Lung (tissue), 12 donors: ENCODE measurements around the gene TLE3. TPM values are rescaled to one million over a fixed set of nuclear protein-coding genes. Genes with fewer than 3 reads are reported as not detected.

ENCODE experiments used
- ATAC-seq: fragments of 200-7000 bp; cut with Tn5 transposase; one replicate; pipeline ENCODE4 v1.9.1; 2020; ENCODE audit warnings: moderate number of reproducible peaks; ENCODE audit not compliant: insufficient read depth, low FRiP score
- DNase-seq, 3 donors: peaks; one replicate each; pipeline ENCODE4 v3.0.0-alpha.2; 2013 to 2017
- H3K27ac ChIP-seq, 2 donors: one replicate each; pipeline ENCODE4 v1.5.1; 2013; ENCODE audit warnings: mild to moderate bottlenecking in 2 of 2, moderate library complexity in 2 of 2, control low read depth in 1 of 2, inconsistent platforms in 1 of 2, low read depth in 1 of 2, low read length in 1 of 2
- H3K27me3 ChIP-seq, 3 donors: one replicate each; pipeline ENCODE4 v1.5.1; 2013; ENCODE audit warnings: low read length in 2 of 3; ENCODE audit not compliant: control insufficient read depth in 3 of 3, insufficient read depth in 3 of 3
- H3K36me3 ChIP-seq, 4 donors: one replicate each; pipeline ENCODE4 v1.5.1; 2013; ENCODE audit warnings: low read length in 4 of 4, mild to moderate bottlenecking in 1 of 4, moderate library complexity in 1 of 4; ENCODE audit not compliant: control insufficient read depth in 4 of 4, insufficient read depth in 4 of 4
- H3K4me1 ChIP-seq, 5 donors: one replicate each; pipeline ENCODE4 v1.5.1; 2013; ENCODE audit warnings: low read length in 5 of 5, mild to moderate bottlenecking in 2 of 5, moderate library complexity in 1 of 5; ENCODE audit not compliant: control insufficient read depth in 5 of 5, insufficient read depth in 5 of 5
- H3K4me3 ChIP-seq: one replicate; pipeline ENCODE4 v1.5.1; 2013; ENCODE audit warnings: mild to moderate bottlenecking, control low read depth, moderate library complexity
- H3K9ac ChIP-seq, 2 donors: one replicate each; pipeline ENCODE4 v1.5.1; 2013; ENCODE audit warnings: low read length in 2 of 2, control low read depth in 1 of 2; ENCODE audit not compliant: insufficient read depth in 1 of 2
- H3K9me3 ChIP-seq, 4 donors: one replicate each; pipeline ENCODE4 v1.5.1; 2013; ENCODE audit warnings: low read length in 3 of 4, mild to moderate bottlenecking in 1 of 4, moderate library complexity in 1 of 4; ENCODE audit not compliant: control insufficient read depth in 4 of 4, insufficient read depth in 3 of 4
- CTCF ChIP-seq: IDR thresholded peaks from 2 replicates; pipeline ENCODE4 v1.5.1; 2012; ENCODE audit warnings: mild to moderate bottlenecking; ENCODE audit errors: control extremely low read depth, extremely low read depth
- WGBS, 2 donors: extraction: QIAGEN DNeasy Blood & Tissue Kit; methylation state at CpG; one replicate each; pipeline ENCODE4 v1.1.7; 2013; 5-methylcytosine and 5-hydroxymethylcytosine counted together
- polyA plus RNA-seq, 2 donors: library from polyadenylated mRNA; stranded (reverse); fragments of 200-250 nt; gene quantifications; one replicate each; pipeline ENCODE4 v1.2.1, GENCODE V29; 2013
- total RNA-seq, 2 donors: library from RNA; depleted of rRNA in 1 of 2; stranded (reverse); fragments of >200 nt in 1 of 2; gene quantifications; one replicate each; pipeline ENCODE4 v1.2.1, GENCODE V29; 2014 to 2021
- donor health status: control.
- donor health status: control.
- donor health status: Bipolar disorder and iron deficiency.
- donor health status: healthy.
- donor health status: DM: yes; HTN: yes; CAD: no.

The TLE3 gene
- total and polyA plus RNA-seq, 4 donors, result 22.7 to 77.3 (median 73.3) TPM

GRCh38 chr15:70083418-70083817 is 14.3 kb downstream of the TLE3 start:
- 90 to 100% methylated on average over 1 of the region's 1 CpG for WGBS, 2 donors

GRCh38 chr15:70082281-70082900 is 15.3 kb downstream of the TLE3 start:
- no peak overlapping the region for H3K4me3 ChIP-seq
- WGBS, 2 donors, result 90 to 92% methylated on average over 12 of the region's 12 CpGs
- H3K4me1 ChIP-seq, result peaks cover 0 to 48% (median 23%) of the 10 kb centered on the region in 5 donors
- no peaks in the 10 kb centered on the region for H3K9me3 ChIP-seq
- no peak for TF ChIP-seq CTCF
- no peak for DNase-seq
- no peak for ATAC-seq
- no peaks in the 10 kb centered on the region for H3K27me3 ChIP-seq
- H3K9ac ChIP-seq, result no peak overlapping the region
- H3K27ac ChIP-seq, result no peak overlapping the region
- H3K36me3 ChIP-seq, result peaks cover 16 to 58% (median 33%) of the 10 kb centered on the region in 4 donors

More at GRCh38 chr15:70083418-70083817, 14.3 kb downstream of the TLE3 start:
- no peaks in the 10 kb centered on the region for H3K27me3 ChIP-seq
- TF ChIP-seq CTCF, result no peak
- no peak overlapping the region for H3K9ac ChIP-seq
- no peak overlapping the region for H3K4me3 ChIP-seq
- H3K4me1 ChIP-seq, result peaks cover 0 to 47% (median 24%) of the 10 kb centered on the region in 5 donors
- DNase-seq (no peak), ATAC-seq (no peak)
- no peaks in the 10 kb centered on the region for H3K9me3 ChIP-seq
- H3K27ac ChIP-seq, result no peak overlapping the region
- peaks cover 16 to 55% (median 34%) of the 10 kb centered on the region in 4 donors for H3K36me3 ChIP-seq

GRCh38 chr15:70081612-70082011 is 16.1 kb downstream of the TLE3 start:
- H3K36me3 ChIP-seq, result peaks cover 16 to 53% (median 31%) of the 10 kb centered on the region in 4 donors
- WGBS, 2 donors, result 88% methylated on average over 6 of the region's 6 CpGs

More at GRCh38 chr15:70081612-70082011, 16.1 kb downstream of the TLE3 start:
- ATAC-seq (no peak), DNase-seq (no peak)
- TF ChIP-seq CTCF, result no peak
- H3K27me3 ChIP-seq, result no peaks in the 10 kb centered on the region
- no peak overlapping the region for H3K9ac ChIP-seq
- no peak overlapping the region for H3K27ac ChIP-seq
- no peak overlapping the region for H3K4me3 ChIP-seq
- H3K4me1 ChIP-seq, result peaks cover 0 to 49% (median 23%) of the 10 kb centered on the region in 5 donors
- no peaks in the 10 kb centered on the region for H3K9me3 ChIP-seq
